Measurements from ENCODE around the gene PHKG2.

The PHKG2 gene

DNA sequence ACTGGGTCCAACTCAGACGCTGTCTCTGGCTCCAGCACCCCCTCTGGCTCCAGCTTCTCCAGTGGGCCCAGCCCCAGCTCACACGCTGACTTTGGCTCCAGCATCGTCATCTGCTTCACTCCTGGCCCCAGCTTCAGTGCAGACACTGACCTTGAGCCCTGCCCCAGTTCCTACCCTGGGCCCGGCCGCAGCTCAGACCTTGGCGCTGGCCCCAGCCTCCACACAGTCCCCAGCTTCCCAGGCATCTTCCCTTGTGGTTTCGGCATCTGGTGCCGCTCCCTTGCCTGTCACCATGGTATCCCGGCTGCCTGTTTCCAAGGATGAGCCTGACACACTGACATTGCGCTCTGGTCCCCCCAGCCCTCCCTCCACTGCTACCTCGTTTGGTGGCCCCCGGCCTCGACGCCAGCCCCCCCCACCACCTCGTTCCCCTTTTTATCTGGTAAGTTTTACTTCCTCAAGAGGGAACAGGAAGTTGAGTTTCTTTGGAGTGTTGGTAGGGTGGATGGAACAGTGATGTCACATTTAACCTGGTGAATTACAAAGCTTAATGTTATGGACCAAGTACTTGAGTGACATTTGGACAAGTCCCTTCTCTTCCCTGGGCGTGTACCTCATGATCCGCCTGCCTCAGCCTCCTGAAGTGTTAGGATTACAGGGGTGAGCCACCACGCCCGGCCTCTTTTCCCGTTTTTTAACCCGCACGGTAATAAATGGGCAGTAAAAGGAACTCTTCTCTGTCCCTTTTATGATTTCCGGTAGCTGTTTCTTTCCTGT lies 23.4 kb upstream of the PHKG2 start:
- FAIRE-seq (no peak), DNase-seq (ENCODE audit: extremely low spot score, insufficient read length, low read depth) (no peak)

DNA sequence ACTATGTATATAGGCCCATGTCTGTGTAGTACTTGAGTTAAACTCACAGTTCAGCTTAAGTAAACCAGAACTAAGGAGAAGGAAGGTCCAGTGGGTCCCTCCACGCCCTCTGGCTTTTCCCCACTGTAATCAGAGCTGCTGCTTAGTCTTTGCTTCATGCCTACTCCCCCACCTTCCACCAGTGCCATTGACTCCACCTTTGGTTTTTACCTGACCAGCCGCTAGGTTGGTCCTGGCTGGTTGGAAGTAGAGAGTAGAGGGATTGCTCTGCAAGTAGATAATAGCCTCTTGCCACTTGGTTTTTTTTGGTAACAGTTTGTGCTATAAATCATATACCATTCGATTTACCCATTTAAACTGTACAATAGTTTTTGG lies 22.8 kb upstream of the PHKG2 start:
- FAIRE-seq: no peak

DNA sequence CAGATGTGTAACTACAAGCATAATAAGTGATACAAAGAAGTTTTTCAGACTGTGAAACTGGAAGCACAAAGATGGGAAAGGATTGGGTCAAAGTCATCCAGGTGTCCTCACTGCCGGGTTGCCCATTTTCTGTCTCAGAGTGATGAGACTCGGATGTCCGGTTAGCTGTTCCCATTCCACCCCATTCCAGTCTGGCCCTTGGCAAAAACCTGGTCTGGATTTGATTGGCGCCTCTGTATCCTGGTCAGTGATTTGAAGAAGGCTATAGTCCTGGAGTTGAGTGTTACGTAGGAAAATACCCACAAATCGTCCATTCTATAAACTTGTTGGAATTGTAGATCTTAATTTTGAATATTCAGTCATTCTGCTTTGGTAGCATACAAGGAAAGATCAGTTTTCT lies 19.9 kb upstream of the PHKG2 start:
- FAIRE-seq (no peak), DNase-seq (ENCODE audit: extremely low spot score, insufficient read length, low read depth) (no peak)

More for the DNA sequence above, 22.8 kb upstream of the PHKG2 start:
- no peak for DNase-seq (ENCODE audit: extremely low spot score, insufficient read length, low read depth)

DNA sequence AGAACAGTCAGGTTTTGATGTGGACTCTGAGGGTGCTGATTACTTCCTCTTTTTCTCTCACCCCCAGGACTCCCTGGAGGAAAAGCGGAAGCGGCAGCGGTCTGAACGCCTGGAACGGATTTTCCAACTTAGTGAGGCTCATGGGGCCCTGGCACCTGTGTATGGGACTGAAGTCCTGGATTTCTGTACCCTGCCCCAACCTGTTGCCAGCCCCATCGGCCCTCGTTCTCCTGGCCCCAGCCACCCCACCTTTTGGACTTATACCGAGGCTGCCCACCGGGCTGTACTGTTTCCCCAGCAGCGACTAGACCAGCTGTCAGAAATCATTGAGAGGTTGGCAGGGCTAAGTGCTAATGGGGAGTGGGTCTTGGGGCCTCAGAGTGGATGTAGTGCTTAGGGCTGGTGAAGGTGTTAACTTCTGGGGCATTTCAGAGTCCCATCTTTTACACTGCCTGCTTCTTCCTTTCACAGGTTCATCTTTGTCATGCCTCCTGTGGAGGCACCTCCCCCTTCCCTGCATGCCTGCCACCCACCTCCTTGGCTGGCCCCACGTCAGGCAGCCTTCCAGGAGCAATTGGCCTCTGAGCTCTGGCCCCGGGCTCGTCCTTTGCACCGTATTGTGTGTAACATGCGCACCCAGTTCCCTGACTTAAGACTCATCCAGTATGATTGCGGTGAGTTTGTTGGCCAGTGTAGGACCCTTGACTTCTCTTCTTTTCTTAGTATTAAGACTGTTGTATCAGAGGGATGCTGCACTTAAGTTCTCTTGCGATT lies 19.1 kb upstream of the PHKG2 start:
- FAIRE-seq (no peak), DNase-seq (ENCODE audit: extremely low spot score, insufficient read length, low read depth) (no peak)

DNA sequence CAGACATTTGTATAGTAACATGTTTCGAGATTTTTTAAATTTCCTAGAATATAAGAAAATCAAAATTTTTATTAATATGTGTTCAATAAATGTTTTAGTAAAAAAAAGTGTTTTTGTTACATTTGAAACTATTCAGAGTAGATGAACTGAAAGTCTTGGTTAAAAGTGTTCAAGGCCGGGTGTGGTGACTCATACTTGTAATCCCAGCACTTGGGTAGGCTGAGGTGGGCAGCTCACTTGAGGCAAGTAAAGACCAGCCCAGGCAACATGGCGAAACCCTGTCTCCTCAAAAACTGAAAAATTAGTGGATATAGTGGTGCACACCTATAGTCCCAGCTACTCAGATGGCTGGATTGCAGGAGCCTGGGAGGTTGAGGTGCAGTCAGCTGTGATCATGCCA lies 16.8 kb upstream of the PHKG2 start:
- no peak for FAIRE-seq
- DNase-seq (ENCODE audit: extremely low spot score, insufficient read length, low read depth): no peak

DNA sequence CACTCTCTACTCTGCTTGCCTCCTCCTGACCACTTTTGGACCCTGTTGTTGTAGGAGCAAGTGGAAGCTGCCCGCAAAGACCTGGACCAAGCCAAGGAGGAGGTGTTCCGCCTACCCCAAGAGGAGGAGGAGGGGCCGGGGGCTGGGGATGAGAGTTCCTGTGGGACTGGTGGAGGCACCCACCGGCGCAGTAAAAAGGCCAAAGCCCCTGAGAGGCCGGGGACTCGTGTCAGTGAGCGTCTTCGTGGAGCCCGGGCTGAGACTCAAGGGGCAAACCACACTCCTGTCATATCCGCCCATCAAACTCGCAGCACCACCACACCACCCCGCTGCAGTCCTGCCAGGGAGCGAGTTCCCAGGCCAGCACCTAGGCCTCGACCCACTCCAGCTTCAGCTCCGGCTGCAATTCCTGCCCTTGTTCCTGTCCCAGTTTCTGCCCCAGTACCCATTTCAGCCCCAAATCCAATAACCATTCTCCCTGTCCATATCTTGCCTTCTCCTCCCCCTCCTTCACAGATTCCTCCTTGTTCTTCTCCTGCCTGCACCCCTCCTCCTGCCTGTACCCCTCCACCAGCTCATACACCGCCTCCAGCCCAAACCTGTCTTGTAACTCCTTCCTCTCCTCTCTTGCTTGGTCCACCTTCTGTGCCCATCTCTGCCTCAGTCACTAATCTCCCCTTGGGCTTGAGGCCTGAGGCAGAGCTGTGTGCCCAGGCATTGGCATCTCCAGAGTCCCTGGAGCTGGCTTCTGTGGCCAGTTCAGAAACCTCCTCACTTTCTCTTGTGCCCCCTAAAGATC lies 11.0 kb upstream of the PHKG2 start:
- FAIRE-seq: no peak

DNA sequence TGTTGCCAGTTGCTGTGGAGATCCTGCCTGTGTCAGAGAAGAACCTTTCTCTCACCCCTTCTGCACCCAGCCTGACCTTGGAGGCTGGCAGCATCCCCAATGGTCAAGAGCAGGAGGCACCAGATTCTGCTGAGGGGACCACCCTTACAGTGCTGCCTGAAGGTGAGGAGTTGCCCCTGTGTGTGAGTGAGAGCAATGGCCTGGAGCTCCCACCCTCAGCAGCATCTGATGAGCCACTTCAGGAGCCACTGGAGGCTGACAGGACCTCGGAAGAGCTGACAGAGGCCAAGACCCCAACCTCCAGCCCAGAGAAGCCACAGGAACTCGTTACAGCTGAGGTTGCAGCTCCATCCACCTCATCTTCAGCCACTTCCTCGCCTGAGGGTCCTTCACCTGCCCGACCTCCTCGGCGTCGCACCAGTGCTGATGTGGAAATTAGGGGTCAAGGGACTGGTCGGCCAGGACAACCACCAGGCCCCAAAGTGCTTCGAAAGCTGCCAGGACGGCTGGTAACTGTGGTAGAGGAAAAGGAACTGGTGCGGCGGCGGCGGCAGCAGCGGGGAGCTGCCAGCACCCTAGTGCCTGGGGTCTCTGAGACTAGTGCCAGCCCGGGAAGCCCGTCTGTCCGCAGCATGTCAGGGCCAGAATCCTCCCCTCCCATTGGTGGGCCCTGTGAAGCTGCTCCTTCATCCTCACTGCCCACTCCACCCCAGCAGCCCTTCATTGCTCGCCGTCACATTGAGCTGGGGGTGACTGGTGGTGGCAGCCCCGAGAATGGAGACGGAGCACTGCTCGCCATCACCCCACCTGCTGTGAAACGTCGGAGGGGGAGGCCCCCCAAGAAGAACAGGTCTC lies 10.2 kb upstream of the PHKG2 start:
- DNase-seq (ENCODE audit: extremely low spot score, insufficient read length, low read depth) (no peak), FAIRE-seq (no peak)

More for the DNA sequence above, 11.0 kb upstream of the PHKG2 start:
- no peak for DNase-seq (ENCODE audit: extremely low spot score, insufficient read length, low read depth)

DNA sequence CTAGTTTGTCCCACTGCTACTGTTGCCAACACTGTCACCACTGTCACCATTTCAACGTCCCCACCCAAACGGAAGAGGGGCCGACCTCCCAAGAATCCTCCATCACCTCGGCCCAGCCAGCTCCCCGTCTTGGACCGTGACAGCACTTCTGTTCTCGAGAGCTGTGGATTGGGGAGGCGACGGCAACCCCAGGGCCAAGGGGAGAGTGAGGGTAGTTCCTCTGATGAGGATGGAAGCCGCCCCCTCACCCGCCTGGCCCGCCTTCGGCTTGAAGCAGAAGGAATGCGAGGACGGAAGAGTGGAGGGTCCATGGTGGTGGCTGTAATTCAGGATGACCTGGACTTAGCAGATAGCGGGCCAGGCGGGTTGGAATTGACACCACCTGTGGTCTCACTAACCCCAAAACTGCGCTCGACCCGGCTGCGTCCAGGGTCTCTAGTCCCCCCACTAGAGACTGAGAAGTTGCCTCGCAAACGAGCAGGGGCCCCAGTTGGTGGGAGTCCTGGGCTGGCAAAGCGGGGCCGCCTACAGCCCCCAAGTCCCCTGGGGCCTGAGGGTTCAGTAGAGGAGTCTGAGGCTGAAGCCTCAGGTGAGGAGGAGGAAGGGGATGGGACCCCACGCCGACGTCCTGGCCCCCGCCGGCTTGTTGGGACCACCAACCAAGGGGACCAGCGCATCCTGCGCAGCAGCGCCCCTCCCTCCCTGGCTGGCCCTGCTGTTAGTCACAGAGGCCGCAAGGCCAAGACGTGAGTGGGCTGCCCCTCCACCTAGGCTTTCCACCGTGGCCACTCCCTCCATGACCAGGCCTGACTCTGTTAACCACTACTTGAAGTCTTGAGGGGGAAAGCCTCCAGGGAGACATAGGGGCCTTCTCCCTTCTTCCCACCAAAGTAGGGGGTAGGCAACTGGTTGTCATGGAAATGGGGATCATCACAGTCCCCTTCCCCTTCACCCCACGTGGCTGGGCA lies 9.0 kb upstream of the PHKG2 start:
- FAIRE-seq (no peak), DNase-seq (ENCODE audit: extremely low spot score, insufficient read length, low read depth) (no peak)

DNA sequence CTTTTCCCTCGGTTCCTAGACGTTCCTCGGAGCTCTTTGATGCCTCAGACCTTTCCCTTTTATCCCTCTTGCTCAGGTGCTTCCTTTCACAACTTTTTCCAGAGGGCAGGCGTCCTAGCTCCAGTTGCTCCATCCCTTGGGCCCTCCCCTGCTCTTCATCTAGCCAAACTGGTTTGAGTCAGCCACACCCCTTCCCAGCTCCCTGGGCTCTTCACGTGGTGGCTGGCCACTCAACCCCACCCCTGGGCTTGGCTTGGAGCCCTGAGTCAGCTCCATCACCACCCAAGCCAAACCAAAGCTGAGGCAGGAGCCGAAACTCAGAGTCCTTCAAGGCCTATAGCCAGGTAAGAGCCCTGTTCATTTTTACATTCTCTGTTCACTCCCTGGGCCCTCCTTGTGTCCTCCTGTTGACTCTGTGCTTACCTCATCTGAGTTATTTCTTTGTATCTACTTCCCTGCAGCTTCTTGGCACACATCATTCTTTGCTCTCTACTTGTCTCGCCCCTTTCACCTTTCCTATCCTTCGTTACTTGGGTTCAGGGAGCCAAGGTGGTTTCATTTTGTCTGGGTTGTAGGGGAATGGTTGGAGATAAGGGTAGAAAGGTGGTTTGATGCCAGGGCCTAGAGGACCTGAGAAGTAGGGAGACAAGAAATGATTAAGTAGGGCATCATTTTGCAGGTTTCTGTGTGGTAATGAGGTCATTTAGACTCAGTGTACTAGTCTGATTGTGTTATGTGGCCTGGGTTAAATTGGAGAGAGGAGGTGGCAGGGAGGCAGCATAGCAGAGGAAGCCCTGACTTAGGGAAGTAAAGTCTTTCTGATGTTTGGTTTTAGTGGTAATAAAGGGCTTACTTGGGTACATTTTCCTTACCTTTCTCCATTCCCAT lies 7.6 kb upstream of the PHKG2 start:
- no peak for DNase-seq (ENCODE audit: extremely low spot score, insufficient read length, low read depth)
- FAIRE-seq: no peak

DNA sequence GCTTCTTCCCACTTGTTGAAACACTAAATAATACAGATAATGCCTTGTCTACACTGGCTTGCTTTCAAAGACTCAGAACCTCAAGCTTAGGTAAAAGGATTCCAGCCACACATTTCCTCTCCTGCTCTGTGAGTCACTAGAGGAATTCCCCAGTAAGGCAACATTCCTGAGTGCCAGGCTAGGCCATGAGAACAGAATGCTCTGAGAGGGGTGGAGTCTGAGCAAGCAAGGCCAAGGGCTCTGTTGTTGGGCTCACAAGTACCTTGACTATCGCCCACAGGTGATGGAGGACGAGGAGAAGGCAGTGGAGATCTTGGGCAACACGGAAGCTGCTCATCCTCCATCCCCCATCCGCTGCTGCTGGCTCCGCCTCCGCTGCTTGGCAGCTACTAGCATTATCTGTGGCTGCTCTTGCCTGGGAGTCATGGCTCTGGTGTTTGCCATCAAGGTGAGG lies 6.7 kb upstream of the PHKG2 start:
- DNase-seq (ENCODE audit: extremely low spot score, insufficient read length, low read depth) (no peak), FAIRE-seq (no peak)

DNA sequence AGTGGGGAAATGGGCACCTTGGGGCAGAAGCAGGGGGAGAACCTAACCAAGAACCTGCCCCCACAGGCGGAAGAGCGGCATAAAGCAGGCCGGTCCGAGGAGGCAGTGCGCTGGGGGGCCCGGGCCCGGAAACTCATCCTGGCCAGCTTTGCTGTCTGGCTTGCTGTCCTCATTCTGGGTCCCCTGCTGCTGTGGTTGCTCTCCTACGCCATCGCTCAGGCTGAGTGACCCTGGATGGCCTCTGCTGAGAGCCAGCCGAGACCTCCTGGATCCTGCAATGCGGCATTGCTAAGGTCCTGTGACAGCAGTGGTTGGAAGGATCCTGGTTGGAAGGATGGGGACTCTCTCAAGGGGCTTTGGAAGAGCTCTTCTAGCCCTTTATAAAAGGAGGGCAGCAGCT lies 4.5 kb upstream of the PHKG2 start:
- no peak for FAIRE-seq
- DNase-seq (ENCODE audit: extremely low spot score, insufficient read length, low read depth): no peak

DNA sequence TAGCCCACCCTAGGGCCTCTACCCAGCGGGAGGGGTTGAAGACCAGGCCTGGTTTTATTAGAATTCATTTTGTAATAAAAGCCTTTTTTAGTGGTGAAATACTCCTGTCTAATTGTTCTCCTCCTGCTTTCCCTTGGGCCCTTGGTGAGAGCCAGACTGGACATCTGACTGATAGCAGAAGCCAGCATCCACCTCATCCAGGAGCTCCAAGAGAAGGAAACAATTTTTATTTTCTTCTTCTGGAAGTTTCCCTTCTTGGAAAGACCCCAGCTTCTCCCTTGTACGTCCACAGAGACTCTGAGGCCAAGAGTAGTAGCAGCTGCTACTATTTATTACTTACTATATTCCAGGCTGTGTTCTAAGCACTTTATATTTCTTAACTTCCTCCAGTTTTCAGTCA lies 4.0 kb upstream of the PHKG2 start:
- DNase-seq (ENCODE audit: extremely low spot score, insufficient read length, low read depth): no peak
- no peak for FAIRE-seq

DNA sequence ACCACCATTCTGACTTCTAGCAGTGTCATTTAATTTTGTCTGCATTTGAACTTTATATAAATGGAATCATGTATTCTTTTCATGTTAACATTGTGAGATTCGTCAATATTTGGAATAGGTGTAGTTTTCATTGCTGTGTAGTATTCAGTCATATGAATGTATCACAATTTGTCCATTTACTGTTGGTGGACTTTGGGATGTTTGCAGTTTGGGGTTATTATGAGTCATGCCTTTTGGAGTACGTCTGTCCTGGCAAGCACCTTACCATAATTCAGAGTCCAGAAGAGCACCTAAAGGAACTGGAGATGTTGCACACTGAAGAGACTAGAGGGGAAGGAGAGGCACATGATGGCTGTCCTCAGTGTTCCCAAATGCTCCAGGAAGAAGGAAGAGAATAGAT lies 3.1 kb upstream of the PHKG2 start:
- DNase-seq (ENCODE audit: extremely low spot score, insufficient read length, low read depth) (no peak), FAIRE-seq (no peak)

DNA sequence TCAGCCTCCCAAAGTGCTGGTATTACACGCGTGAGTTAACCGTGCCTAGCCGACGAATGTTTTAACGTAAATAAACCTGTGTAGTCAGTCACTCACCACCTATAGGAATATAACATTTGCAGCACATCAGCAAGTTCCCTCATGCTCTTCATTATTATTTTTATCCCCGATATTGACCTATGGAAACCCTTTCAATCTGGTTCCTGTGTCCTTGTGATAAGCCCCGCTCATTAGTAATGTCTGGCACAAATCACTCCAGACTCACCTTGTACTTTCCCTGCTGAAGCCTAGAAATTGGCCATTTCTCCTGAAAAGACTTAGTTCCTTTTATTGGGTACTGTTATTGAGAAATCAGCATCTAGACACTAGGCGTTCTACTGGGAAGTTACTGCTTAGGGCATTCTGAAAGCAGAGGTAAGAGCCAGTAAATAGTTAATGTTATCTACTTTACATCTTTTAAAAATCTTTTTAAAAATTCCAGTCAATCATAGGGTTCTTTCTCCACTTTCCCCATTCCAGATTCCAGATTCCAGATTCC lies 1.5 kb upstream of the PHKG2 start:
- no peak for DNase-seq (ENCODE audit: extremely low spot score, insufficient read length, low read depth)
- no peak for FAIRE-seq

DNA sequence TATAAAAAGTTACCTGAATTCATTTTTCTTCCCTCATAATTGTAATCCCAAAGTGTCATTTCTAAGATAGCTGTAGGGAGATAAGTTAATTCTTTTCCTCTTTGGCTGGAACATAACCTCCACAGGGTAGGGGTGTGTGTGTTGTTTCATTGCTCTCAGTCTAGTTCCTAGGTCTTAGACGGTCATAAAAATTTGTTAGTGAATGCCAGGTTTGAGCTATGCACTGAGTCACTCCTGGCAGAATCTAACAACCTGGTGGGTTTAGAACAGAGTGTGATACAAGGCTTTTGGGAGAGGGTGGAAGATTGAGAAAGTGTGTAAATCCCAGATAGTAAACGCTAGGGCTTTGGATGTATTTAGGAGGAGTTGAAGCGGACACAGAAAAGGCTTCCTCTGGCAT lies 894 bp upstream of the PHKG2 start:
- no peak for FAIRE-seq
- DNase-seq (ENCODE audit: extremely low spot score, insufficient read length, low read depth): no peak

DNA sequence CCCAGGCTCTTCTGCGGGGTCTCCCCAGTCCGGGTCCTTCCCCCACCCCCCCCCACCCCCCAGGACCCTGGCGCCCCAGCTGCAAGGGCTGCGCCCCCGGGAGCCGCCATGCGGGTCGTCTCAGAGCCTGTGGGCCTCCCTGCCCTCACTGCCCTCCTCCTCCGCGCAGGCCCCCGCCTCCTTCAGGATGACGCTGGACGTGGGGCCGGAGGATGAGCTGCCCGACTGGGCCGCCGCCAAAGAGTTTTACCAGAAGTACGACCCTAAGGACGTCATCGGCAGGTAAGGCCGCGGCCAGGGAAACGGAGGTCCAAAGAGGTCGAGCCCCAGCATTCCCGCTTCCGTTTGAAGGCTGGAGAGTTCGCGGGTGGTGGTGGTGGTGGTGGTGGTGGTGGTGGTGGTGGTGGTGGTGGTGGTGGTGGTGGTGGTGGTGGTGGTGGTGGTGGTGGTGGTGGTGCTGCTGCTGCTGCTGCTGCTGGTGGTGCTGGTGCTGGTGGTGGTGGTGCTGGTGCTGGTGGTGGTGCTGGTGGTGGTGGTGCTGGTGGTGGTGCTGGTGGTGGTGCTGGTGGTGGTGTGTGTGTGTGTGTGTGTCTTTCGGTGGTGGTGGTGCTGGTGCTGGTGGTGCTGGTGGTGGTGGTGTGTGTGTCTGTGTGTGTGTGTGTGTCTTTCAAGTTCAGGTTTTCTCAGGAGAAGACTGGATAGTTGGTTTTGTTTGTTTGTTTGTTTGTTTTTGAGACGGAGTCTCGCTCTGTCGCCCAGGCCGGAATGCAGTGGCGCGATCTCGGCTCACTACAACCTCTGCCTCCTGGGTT lies 615 bp downstream of the PHKG2 start:
- DNase-seq (ENCODE audit: extremely low spot score, insufficient read length, low read depth) (no peak), FAIRE-seq (no peak)

DNA sequence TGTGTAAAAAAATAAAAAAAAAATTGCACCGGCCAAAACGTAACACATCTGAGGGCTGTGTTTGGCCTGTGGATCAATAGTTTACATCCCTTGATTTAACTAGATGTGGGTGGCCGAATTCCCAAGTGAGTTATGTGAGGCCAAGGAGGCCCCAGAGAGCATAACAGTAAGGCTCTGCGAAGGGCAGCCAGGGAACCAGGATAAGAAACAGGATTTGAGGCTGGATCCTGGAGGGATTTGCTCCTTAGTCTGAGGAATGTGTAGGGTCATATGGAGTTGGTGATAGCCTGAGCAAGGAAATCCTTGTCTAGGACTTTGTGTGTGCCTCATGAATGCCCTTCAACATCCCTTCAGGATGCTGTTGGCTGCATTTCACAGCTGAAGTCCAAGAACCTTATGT lies 2.0 kb downstream of the PHKG2 start:
- no peak for DNase-seq (ENCODE audit: extremely low spot score, insufficient read length, low read depth)
- no peak for FAIRE-seq
